K562 (cell line): ENCODE measurements around the gene SPATA45. TPM values are rescaled to one million over a fixed set of nuclear protein-coding genes. Genes with fewer than 3 reads are reported as not detected.

Experiments
- ARNT ChIP-seq, 2 experiments: fragments of 450-650 bp; IDR thresholded peaks; 2 replicates each; pipeline ENCODE4 v1.6.1; 2016; ENCODE audit warnings: mild to moderate bottlenecking in 1 of 2
- CLOCK ChIP-seq: fragments of 250-450 bp; sonication (Bioruptor Pico); IDR thresholded peaks from 2 replicates; pipeline ENCODE4 v1.4.0; 2020; ENCODE audit warnings: mild to moderate bottlenecking, moderate library complexity, borderline replicate concordance
- EP300 ChIP-seq: IDR thresholded peaks from 2 replicates; pipeline ENCODE4 v1.6.1; 2012; ENCODE audit warnings: low read length, improper control_type of control experiment
- FOSL1 ChIP-seq: fragments of 200-800 bp; sonication (Bioruptor generic); conservative IDR thresholded peaks from 2 replicates; pipeline ENCODE4 v1.6.1; 2016; ENCODE audit warnings: missing genetic modification characterization, missing compliant biosample characterization
- JUNB ChIP-seq: fragments of 450-650 bp; formaldehyde crosslinking; conservative IDR thresholded peaks from 2 replicates; pipeline ENCODE4 v1.4.0; 2020; ENCODE audit warnings: mild to moderate bottlenecking
- LCOR ChIP-seq: sonication (generic); formaldehyde crosslinking; IDR thresholded peaks from 2 replicates; pipeline ENCODE4 v1.8.0; 2022; ENCODE audit warnings: mild to moderate bottlenecking, missing genetic modification reagents
- MCM2 ChIP-seq: fragments of 450-650 bp; IDR thresholded peaks from 2 replicates; pipeline ENCODE4 v1.6.1; 2017; ENCODE audit warnings: low read depth, mild to moderate bottlenecking
- NFE2L1 ChIP-seq: fragments of 450-650 bp; IDR thresholded peaks from 2 replicates; pipeline ENCODE4 v1.6.1; 2016; ENCODE audit warnings: missing genetic modification characterization, low read depth, mild to moderate bottlenecking, missing compliant biosample characterization, moderate library complexity, borderline replicate concordance
- RAD21 ChIP-seq, 2 experiments: fragments of 250-450 bp in 1 of 2; fragments of 450-650 bp in 1 of 2; sonication (Bioruptor Pico) in 1 of 2; formaldehyde crosslinking in 1 of 2; IDR thresholded peaks in 1 of 2; conservative IDR thresholded peaks in 1 of 2; 2 replicates each; pipeline versions ENCODE4 v1.4.0 to v1.8.0; 2020 to 2022; ENCODE audit warnings: mild to moderate bottlenecking in 2 of 2, moderate library complexity in 1 of 2
- RFX1 ChIP-seq: fragments of 450-650 bp; IDR thresholded peaks from 2 replicates; pipeline ENCODE4 v1.6.1; 2016; ENCODE audit warnings: mild to moderate bottlenecking, moderate library complexity
- TGIF2 ChIP-seq: sonication (generic); formaldehyde crosslinking; IDR thresholded peaks from 2 replicates; pipeline ENCODE4 v1.8.1; 2022; ENCODE audit warnings: mild to moderate bottlenecking, missing genetic modification reagents, moderate library complexity
- TRIM24 ChIP-seq, 2 experiments: fragments of 450-650 bp; IDR thresholded peaks; 2 replicates each; pipeline ENCODE4 v1.6.1; 2016
- TRIM28 ChIP-seq: fragments of 450-650 bp; IDR thresholded peaks from 2 replicates; pipeline ENCODE4 v1.6.1; 2017
- ZNF232 ChIP-seq: sonication (generic); formaldehyde crosslinking; IDR thresholded peaks from 2 replicates; pipeline ENCODE4 v1.8.0; 2022; ENCODE audit warnings: mild to moderate bottlenecking, missing genetic modification reagents
- ZNF408 ChIP-seq: fragments of 250-450 bp; sonication (Bioruptor Pico); IDR thresholded peaks from 2 replicates; pipeline ENCODE4 v1.4.0; 2020; ENCODE audit warnings: low read depth, mild to moderate bottlenecking, moderate library complexity
- polyA plus RNA-seq, 8 experiments: library from polyadenylated mRNA; depleted of rRNA in 4 of 8; stranded (reverse) in 5 of 8; unstranded in 3 of 8; fragments of >200 nt; fragmentation: Nextera tagmentation in 2 of 8; fragmentation: Illumina TruSeq in 1 of 8; extraction: Ambion mirVana in 2 of 8; extraction: Trizol in 1 of 8; gene quantifications; 2 replicates each; pipeline versions ENCODE4 v1.2.1 to v1.2.3, GENCODE V29; 2011 to 2014; ENCODE audit warnings: inconsistent platforms in 1 of 8, missing spikeins in 1 of 8
- total RNA-seq, 7 experiments: library from RNA; depleted of rRNA in 6 of 7; stranded (reverse); fragments of >200 nt in 6 of 7; fragmentation: Illumina TruSeq in 2 of 7; extraction: Trizol in 2 of 7; gene quantifications; 2 replicates each; pipeline versions ENCODE4 v1.2.1 to v1.2.3, GENCODE V29; 2011 to 2021; ENCODE audit warnings: low replicate concordance in 1 of 7
- TF ChIP-seq, protein P1 (sequence below): fragments of 250-450 bp; sonication (Bioruptor Pico); IDR thresholded peaks from 2 replicates; pipeline ENCODE4 v1.8.0; 2022; ENCODE audit warnings: moderate library complexity, mild to moderate bottlenecking, inconsistent platforms
- TF ChIP-seq, protein P2 (sequence below): fragments of 450-650 bp; formaldehyde crosslinking; IDR thresholded peaks from 2 replicates; pipeline ENCODE4 v1.4.0; 2020; ENCODE audit warnings: mild to moderate bottlenecking
- TF ChIP-seq, protein P3 (sequence below): sonication (generic); formaldehyde crosslinking; IDR thresholded peaks from 2 replicates; pipeline ENCODE4 v1.8.1; 2023; ENCODE audit warnings: missing genetic modification reagents, mild to moderate bottlenecking, borderline replicate concordance

Gene SPATA45
- total and polyA plus RNA-seq, 9 of the 15 experiments (the other 6 are each of a cell fraction or from before 2014, with no cell fraction given) = 0.18 TPM; not detected in 8

DNA sequence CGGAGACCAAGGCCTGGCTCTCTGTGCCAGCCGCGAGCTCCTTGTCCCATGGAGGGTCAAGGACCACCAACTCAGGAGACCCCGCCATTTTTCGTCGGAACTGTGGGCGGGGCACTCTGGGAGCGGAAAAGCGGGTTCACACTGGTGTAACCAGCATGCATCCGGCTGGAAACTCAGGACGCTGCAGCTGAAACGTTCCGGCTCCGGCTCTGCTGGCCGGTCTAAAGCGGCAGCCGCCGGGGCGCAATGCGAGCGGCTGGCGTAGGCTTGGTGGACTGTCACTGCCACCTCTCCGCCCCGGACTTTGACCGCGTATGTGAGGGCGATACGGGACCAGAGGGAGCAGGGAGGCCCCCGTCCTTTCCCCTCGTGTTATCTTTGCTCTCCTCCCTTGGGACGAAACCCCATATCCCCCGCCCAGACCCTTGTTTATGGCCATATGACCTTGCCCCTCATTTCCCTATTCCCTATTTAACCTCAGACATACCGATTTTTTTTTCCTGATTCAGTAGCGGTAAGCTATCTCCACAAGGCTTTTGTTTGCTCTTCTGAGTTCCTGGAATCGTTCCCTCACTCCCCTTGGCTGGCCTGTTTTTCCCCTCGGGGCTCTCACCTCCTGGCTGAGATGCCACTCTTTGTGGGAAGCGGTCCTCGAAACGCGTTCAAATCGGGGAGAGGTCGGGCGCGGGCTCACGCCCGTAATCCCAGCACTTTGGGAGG is 55.6 kb downstream of the SPATA45 start, which contains the start of the genes NSL1 and TATDN3 (continued):
- TF ChIP-seq, protein P1, sequence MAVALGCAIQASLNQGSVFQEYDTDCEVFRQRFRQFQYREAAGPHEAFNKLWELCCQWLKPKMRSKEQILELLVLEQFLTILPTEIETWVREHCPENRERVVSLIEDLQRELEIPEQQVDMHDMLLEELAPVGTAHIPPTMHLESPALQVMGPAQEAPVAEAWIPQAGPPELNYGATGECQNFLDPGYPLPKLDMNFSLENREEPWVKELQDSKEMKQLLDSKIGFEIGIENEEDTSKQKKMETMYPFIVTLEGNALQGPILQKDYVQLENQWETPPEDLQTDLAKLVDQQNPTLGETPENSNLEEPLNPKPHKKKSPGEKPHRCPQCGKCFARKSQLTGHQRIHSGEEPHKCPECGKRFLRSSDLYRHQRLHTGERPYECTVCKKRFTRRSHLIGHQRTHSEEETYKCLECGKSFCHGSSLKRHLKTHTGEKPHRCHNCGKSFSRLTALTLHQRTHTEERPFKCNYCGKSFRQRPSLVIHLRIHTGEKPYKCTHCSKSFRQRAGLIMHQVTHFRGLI (CRISPR knock-in tag) = no peak
- TF ChIP-seq NFE2L1 (tag) (no peak), FOSL1 (tag) (peak; percentile 12; the same call in 1 of the 2 replicates), ZNF232 (CRISPR knock-in tag) (no peak), MCM2 (no peak), EP300 (peak; percentile 70), ARNT (IDR thresholded peaks at IDR 0.05) (peak in 1 of 2 experiments; percentile 72; a peak in 2 of 4 replicates), JUNB (CRISPR knock-in tag) (no peak), TGIF2 (CRISPR knock-in tag) (no peak), CLOCK (CRISPR knock-in tag) (no peak), TRIM24 (IDR thresholded peaks at IDR 0.05) (peak in 1 of 2 experiments; percentile 99; a peak in 2 of 4 replicates), LCOR (CRISPR knock-in tag) (peak; percentile 67), RAD21 (CRISPR knock-in tag; conservative IDR thresholded peaks at IDR 0.05 in 1 of 2, IDR thresholded peaks at IDR 0.05 in 1 of 2) (peak in 1 of 2 experiments; percentile 8; a peak in 1 of 4 replicates), RFX1 (no peak), TRIM28 (peak; percentile 68; the same call in 1 of the 2 replicates), ZNF408 (CRISPR knock-in tag) (no peak)
- TF ChIP-seq, protein P2, sequence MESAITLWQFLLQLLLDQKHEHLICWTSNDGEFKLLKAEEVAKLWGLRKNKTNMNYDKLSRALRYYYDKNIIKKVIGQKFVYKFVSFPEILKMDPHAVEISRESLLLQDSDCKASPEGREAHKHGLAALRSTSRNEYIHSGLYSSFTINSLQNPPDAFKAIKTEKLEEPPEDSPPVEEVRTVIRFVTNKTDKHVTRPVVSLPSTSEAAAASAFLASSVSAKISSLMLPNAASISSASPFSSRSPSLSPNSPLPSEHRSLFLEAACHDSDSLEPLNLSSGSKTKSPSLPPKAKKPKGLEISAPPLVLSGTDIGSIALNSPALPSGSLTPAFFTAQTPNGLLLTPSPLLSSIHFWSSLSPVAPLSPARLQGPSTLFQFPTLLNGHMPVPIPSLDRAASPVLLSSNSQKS (CRISPR knock-in tag) = peak; percentile 11; the same call in 1 of the 2 replicates
- TF ChIP-seq, protein P3, sequence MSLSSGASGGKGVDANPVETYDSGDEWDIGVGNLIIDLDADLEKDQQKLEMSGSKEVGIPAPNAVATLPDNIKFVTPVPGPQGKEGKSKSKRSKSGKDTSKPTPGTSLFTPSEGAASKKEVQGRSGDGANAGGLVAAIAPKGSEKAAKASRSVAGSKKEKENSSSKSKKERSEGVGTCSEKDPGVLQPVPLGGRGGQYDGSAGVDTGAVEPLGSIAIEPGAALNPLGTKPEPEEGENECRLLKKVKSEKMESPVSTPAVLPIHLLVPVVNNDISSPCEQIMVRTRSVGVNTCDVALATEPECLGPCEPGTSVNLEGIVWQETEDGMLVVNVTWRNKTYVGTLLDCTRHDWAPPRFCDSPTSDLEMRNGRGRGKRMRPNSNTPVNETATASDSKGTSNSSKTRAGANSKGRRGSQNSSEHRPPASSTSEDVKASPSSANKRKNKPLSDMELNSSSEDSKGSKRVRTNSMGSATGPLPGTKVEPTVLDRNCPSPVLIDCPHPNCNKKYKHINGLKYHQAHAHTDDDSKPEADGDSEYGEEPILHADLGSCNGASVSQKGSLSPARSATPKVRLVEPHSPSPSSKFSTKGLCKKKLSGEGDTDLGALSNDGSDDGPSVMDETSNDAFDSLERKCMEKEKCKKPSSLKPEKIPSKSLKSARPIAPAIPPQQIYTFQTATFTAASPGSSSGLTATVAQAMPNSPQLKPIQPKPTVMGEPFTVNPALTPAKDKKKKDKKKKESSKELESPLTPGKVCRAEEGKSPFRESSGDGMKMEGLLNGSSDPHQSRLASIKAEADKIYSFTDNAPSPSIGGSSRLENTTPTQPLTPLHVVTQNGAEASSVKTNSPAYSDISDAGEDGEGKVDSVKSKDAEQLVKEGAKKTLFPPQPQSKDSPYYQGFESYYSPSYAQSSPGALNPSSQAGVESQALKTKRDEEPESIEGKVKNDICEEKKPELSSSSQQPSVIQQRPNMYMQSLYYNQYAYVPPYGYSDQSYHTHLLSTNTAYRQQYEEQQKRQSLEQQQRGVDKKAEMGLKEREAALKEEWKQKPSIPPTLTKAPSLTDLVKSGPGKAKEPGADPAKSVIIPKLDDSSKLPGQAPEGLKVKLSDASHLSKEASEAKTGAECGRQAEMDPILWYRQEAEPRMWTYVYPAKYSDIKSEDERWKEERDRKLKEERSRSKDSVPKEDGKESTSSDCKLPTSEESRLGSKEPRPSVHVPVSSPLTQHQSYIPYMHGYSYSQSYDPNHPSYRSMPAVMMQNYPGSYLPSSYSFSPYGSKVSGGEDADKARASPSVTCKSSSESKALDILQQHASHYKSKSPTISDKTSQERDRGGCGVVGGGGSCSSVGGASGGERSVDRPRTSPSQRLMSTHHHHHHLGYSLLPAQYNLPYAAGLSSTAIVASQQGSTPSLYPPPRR (CRISPR knock-in tag) = no peak; the same call in 1 of the 2 replicates
